Stimulated activated CD4-positive, alpha-beta T cell treated with anti-CD3 and anti-CD28 coated beads, Interleukin-4, amount 100 ng/mL, for 1 hour (primary cell): Measurements from ENCODE around the gene TMEM255B.

Source experiments
- DNase-seq: peaks from one replicate; pipeline ENCODE4 v3.0.0-alpha.2; 2020

Gene TMEM255B

DNA sequence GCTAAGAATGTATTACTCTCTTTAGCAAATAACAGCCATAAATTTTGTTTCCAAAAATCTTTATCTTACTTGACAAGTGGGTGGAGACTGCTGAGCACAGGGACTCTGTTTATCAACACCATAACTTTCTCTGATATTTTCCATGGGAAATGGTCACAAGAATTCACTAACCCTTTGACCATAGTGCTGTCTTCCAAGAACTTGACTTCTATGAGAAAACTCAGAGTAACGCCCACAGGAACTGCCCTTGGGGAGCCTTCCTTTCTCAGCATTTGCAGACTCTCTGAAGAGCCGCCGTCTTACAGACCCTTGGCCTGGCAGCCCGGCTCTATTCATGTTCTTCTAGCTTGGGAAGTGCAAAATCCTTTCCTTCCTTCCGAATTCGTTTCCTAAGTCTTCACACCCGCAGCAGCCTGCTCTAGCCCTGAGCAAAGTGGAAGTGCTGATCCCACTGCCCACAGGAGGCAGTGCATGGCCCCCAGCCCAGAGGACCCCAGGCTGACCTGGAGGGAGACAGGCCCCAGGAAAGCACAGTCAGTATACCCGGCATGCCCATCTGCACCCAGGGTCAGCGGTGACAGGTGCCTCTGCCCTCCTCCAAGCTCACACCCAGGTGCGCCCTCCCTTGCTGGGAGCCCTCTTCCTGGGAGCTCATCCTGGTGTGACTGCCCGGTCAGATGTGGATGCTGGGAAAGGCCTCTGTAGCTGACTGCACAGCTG is 94.7 kb downstream of the TMEM255B start:
- DNase-seq: no peak

DNA sequence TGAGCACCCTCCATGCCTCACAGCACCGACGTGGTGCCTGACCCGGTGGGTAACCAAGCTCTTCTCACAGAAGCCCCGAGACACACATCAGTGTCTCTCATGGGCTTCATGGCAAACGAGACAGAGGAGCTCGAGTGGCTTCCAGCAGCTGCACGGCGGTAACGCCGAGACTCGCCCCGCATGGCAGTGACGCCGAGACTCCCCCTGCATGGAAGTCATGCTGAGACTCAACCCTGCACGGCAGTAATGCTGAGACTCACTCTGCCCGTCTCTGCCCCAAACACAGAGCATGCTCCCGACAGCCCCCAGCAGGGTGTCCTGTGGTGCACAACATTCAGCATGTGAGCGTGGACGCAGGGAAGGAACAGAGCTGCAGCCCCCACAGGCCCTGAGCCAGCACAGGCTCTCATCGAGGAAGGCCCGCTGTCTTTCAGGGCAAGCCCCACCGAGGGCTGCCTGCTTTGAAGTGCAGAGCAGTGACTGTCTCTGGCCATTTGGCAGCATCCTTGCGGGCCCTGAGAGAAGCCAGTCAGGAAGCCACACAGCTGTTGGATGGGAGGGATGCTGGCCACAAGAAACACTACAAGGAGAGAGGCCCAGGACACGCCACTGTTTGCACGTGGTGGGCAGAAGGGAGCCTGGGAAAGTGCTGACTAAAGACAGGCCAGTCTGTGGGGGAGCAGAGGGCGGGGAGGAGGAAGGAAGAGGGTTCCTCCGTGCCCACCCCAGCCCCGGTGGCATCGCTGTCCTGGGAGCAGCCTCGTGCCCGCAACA is 95.4 kb downstream of the TMEM255B start:
- no peak for DNase-seq

DNA sequence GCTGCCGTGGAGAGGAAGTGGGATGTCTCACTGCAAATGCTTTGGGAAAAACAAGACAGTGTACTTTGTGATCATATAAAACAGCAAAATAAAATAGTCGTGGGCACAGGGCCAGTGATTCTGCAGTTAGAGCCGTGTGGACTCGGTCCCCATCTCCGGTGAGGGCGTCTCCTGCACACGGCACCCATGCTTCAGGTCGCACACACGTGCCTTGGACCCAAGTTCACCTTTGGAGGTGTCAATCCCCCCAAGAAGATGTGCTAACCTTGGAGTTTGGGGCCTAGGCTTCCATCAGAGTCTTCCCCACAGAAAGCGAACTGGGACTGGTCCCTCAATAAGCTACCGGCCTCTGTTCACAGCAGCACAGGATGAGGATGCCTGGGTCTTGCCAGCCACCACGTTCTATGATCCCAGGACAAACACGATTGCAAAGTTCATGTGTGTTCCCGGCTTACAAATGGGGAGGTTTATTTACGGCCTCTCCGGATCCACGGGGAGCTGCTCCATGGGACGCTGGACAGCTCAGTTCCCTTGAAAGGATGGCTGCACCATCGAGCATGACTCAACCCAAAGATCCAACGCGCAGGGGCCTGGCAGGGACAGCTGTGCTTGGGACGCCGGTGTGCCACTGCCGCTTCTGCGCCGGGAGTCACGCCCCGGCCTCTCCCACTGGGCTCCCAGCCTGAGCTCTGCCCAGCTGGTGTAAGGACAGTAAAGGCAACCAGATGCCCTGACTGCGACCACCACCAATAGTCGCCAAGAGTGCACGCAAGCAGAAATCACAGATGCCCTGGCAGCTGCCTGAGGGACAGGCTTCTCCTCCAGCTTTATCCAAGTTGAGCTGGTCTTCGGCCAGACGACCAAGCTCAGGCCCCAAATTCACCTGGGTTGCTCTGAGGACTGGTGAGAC is 96.2 kb downstream of the TMEM255B start:
- no peak for DNase-seq

DNA sequence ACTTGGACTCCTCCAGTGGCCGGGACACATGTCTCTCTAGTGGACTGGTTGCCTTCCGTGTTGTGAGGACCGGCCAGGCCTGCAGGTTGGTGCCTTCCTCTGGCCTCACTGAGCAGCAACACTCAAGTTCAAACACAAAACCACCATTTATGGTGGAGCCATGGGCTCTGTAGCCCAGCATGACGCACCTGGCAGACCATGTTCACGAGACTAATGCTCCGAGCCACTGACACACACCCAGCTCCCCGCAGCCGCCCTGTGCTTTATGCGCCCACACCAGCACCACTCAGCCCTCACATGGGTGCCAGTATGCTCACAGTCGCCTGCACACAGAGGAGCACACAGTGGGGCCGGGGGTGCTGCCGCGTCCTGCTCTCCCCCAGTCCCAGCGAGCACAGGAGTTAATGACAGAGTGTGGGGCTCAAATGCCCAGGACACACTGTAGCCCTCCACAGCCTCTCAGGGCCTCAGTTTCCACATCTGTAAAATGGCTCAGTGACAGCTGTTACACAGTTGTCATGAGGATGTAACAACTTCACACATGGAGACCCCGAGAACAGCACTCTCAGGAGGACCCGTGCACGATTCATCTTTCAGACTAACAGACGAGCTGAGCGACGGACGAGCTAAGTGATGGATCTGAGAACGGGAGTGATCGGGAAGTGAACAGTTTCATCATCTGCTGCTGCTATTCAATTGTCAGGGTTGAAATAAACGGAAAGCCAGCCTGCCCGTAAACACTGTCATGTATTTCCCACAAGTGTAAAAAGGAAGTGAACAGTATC is 97.1 kb downstream of the TMEM255B start:
- DNase-seq: no peak

DNA sequence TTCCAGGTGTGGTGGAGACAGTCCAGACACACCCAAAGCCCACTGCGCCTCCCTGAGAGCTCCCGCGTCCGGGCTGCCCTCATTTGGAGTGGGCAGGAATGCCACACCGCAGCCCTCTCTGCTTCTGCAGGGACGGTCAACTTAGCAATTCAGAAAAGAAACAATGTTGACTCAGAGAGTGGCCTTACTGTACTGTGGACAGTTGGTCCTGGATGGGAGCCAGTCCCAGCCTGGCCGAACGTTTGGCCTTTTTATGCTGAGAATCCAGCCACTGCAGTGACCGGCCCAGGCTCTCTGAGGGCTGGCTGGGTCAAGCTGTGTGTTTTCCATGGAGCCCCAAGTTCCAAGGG is 97.7 kb downstream of the TMEM255B start:
- DNase-seq: no peak

DNA sequence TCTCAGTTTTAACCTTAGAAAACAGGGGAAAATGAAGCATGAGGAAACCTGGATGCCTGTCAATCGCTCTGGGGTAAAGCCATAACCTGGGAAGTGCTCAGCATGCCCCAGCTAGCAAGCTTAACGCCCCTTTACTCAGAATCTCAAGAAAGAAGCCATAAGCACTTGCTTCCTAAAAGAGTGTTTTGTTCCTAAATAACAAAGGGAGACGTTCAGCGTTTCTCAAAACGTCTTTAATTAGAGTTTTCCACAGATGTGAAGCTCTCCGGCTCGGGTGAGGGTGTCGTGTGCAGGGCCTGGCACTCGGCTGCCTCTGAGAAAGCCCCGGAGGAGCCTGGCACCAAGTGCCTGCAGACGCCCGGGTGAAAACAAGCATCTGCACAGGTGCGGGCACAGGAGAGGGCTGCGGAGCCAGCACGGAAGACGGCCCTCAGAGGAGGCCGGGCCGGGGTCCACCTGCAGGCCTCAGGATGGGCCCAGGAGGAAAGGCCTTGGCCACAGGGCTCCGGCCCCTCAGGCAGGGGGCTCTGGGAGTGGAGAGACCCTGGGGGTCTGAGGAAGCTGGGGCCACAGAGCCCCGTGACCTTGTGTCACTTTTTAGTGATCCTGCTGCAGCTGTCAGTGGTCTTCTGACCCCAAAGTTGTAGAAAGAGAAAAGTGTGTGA is 98.6 kb downstream of the TMEM255B start:
- DNase-seq: no peak

DNA sequence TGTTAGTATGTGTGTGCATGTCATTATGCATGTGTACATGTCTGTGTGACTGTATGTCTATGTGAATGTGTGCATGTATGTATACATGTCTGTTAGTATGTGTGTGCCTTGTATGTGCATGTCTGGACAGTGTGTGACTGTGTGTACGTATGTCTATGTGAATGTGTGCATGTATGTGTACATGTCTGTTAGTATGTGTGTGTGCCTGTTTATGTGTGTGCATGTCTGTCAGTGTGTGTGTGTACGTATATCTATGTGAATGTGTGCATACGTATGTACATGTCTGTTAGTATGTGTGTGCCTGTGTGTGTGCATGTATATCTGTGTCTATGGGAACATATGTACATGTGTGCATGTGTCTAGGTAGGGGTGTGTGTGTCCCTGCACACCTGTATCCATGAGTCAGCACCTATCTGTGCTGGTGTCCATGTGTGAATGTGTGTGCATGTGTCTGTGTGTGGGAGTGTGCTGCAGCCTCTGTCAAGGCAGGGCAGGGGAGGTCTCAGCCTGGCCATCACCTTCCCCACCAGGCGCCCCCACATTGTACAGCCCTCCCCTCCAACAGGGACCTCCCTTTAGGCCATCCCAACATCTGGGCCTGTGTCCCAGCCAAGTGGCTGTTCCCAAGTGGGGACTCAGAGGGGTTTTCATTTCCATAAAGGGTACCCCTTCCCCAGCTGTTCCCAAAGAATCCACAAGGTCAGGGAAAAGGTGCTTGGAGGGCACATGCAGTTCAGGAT is 100.5 kb downstream of the TMEM255B start:
- no peak for DNase-seq

DNA sequence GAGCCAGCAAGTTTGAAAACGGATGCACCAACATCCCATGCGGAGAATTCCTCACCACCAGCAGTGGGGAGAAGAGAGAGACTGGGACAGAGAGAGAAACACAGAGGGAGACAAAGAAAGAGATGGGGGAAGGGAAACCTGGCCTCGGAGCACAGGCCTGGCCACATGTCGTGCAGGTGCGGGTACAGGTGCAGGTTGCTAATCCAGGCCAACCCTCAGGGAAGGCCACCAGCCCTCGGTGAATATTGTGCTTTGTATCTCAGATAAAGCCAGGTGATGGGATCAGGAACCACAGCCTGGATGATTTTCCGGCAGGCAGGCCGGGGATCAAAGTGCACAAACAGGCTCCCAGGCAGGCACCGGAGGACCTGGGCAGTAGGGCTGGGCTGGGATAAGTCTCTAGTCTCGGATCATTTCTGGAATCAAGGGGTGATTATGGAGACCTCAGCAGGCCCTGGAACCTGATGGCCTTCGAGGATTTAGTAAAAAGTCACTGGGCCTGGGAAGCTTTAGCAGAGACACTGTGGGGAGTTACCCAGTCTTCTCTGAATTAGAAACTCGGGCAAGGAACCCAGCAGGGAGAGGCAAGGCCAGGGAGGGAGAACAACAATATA is 101.1 kb downstream of the TMEM255B start:
- DNase-seq: no peak

DNA sequence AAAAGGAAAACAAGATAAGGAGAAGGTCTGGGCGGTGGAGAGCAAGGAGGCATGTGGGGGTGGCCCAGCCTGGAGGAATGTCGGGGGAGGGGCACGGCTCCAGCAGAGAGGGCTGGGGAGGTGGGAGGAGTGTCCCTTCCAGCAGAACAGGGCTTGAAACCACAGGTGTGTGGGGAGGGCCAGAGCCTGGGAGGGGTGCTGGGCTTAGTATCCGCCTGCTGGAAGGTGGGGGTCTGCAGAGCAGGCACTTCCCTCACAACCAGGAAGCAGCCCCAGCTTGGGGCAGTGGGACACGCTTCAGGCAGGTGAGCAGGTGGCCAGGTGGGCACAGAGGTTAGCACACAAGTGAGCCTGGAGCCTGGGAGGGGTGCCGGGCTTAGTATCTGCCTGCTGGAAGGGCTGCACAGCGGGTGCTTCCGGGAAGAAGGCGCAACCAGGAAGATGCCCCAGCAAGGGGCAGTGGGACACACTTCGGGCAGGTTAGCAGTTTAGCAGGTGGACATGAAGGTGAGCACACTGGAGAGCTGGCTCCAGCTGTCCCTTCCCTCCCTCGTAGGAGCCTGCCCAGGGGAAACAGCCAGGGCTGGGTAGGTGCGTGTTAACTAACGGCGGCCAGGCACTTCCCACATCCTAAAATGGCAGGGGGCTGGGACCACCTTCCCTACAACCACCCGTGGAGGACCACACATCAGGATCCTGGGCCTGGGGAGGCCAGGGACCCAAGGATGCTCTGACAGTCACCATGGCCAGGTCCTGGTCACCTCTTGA is 101.8 kb downstream of the TMEM255B start:
- DNase-seq: no peak

DNA sequence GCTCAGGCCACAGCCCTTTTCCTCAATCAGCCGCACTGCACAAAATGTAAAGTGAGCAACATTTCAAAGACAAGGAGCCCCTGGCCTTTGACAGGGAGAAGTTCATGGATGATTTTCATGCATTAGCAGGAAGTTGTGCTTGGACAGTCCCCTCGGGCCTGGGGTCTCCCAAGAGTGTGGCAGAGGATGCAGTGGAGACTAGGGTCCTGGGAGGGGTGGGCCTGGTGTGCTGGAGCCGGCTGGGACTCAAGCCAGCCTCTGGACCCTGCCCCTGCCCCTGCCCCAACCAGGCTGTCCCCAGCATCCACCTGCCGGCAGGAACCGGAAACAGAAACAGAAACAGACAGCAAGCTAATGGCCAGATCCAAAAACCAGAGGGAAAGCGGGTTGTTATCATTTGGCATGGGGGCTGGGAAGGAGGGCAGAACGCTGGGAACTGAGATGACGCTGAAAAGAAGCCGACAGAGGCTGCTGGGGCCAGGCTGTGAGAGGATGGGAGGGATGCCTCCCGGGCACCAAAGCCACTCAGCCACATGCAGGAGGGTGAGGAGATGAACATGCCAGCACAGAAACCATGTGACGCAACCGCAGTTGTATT is 102.5 kb downstream of the TMEM255B start:
- no peak for DNase-seq

DNA sequence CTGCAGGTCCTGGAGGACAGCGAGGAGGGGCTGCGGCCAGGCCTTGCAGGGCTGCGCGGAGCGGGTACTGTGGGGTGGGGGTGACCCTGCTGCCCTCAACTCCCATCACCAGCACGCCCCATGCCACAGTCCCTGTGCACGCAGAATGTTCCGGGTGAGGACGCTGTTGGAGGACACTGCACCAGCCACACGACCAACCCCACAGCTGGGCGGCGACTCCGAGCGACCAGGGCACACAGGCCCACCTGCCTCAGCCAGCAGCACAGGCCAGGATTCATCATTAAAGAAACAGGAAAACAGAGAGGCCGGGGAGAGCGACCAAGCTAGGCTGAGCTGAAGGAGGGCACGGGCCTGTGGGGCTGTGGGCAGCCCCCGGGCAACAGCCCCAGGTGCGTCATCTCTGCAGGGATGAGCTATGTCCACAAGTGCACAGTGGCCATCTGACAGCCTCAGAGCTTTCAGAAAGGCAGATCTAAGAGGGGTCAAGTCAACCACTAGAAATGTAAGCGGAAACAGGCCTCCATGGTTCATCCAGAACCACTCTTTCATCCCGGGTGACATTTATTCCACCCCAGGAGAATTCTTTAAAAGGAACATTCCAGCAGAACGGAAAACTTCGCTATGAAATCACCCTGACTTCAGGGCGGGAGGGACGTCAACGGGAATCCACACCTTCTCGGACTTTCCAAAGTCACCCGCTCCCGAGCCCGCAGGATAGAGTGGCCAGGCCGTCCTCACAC is 103.3 kb downstream of the TMEM255B start:
- DNase-seq: no peak

DNA sequence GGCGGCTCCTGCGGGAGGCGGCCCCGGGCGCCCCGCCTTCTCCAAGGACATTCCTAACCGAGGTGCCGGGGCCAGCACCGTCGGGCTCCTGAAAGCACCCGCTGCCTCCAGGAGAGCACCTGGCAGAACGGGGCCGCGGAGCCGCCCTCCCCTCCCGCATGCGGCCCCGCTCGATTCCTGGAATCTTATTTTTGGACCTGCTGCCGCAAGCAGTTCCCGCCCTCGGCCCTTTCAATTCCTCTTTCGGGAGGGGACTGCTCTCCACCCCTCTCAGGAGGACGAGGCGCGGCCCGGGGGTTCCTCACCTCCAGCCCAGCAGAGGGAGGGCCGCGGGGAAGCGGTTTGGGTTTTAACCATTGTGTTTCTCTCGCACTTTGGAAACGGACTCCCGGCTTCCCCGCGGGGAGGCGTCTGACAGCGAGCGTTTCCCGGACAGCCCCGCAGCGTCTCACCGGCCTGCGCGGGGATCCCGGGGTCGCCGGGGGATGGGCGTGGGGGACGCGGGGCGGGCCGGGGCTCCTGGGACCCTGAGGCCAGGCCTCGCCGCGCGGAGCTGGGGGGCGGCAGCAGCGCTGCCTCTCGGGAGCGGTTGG is 104.0 kb downstream of the TMEM255B start:
- DNase-seq: no peak

DNA sequence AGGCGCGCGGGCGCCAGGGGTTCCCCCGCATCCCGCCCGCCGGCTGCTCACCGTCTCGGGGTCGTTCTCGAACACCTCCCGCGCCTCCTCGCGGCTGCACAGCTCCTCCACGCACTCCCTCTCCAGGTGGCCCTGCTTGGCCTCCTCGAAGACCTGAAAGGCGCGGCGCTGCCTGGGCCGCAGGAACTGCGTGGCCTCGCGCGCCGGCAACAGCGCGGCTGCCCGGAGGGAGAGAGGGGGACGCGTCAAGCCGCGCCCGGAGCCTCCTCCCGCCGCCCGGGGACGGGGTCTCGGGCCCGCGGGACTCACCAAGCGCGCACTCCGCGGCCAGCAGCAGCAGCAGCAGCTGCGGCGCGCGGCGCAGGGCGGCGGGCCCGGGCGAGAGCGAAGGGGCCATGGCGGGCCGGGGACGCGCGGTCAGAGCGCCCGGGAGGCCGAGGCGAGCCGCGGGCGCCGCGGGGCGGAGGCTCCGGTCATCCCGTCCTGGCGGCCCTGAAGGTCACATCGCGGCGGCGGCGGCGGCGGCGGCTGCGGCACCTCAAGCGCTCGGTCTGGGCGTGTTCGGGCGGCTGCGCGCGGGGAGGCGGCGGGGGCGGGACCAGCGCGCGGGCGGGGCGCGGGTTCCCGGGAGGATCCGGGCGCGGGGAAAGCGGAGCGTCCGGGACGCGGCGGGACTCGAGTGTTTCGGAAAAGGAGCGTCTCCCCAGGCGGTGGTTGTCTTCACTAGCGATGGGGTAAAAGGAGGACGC is 104.7 kb downstream of the TMEM255B start, which contains the start of gene GAS6:
GAS6 (minus strand) TSS at position 553 of the 749 bp plus-strand sequence; CDS start at position 397, 156 bp downstream.
- no peak for DNase-seq

DNA sequence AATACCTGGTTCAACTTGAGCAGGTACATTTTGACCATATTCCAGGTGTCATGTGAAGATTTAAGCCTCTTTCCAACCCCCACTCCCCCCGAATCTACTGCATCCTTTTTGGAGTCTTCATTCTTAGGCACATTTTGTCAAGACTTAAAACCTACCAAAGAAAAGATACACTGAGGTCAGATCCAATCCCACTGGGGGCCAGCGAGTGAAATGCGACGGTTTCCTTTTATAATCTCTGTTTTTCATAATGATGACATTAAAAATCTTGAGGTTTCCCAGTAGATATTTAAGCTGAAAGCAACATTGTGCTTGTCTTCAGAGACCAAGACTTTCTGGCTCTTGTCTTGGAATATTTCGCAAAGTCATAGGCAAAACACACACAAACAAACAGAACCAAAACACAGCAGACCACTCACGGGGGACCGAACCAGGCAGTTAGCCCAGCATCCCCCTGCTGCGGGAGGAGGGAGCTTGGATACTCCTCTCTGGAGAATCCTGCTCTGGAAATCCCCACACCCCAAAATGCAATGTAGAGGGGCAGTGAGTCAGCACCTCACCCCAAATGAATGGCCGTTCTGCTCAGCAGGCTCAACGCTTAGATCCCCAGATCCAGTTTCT is 105.4 kb downstream of the TMEM255B start:
- no peak for DNase-seq

DNA sequence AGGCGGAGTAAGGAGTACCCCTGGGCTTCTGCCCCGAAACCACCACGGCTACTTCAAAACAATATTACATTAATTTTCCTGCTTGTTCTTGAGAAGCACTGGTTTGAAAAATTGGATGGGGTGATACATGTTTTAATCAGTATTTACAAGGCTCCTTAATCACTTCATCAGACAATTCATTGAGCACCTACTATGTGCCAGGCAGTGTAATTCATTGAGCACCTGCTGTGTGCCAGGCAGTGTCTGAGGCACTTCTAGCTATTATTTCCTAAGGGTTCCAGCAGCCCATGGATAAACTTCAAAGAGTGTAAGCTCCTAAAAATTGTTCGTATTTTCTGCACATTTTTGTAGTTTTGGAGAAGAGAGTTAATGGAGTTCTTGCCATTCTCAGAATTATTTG is 106.4 kb downstream of the TMEM255B start:
- DNase-seq: no peak
